Sigmoid colon (tissue), 7 donors: ENCODE data around the gene DIP2B. TPM values are rescaled to one million over a fixed set of nuclear protein-coding genes. Genes with fewer than 3 reads are reported as not detected.
"Not testable (repeated sequence)": the region's sequence is repeated elsewhere in the genome, so short reads cannot be mapped to it uniquely, and the experiment has no call there.

Experiments
- DNase-seq: peaks from one replicate; pipeline ENCODE4 v3.0.0-alpha.2; 2019
- H3K27ac ChIP-seq, 4 donors: fragments of 200-600 bp; sonication (generic); one replicate each; pipeline ENCODE4 v1.5.1; 2016 to 2019; ENCODE audit warnings: mild to moderate bottlenecking in 1 of 4
- H3K27me3 ChIP-seq, 3 donors: fragments of 200-600 bp; sonication (generic); one replicate each; pipeline ENCODE4 v1.5.1; 2019; ENCODE audit warnings: mild to moderate bottlenecking in 1 of 3
- H3K36me3 ChIP-seq, 4 donors: fragments of 200-600 bp; sonication (generic); one replicate each; pipeline ENCODE4 v1.5.1; 2016 to 2019
- H3K4me1 ChIP-seq, 4 donors: fragments of 200-600 bp; sonication (generic); one replicate each; pipeline ENCODE4 v1.5.1; 2017 to 2019
- H3K4me3 ChIP-seq, 4 donors: fragments of 200-600 bp; sonication (generic); one replicate each; pipeline ENCODE4 v1.5.1; 2017 to 2019; ENCODE audit warnings: mild to moderate bottlenecking in 2 of 4, moderate library complexity in 1 of 4
- H3K9me3 ChIP-seq, 4 donors: fragments of 200-600 bp in 3 of 4; sonication (generic) in 3 of 4; one replicate each; pipeline versions ENCODE4 v1.5.1 to v1.6.1; 2013 to 2019
- CTCF ChIP-seq, 4 experiments: fragments of 450-650 bp in 3 of 4; fragments of 200-600 bp in 1 of 4; IDR thresholded peaks; one replicate each; pipeline ENCODE4 v1.5.1; 2016 to 2019; ENCODE audit warnings: antibody characterized with exemption in 4 of 4, mild to moderate bottlenecking in 3 of 4, moderate library complexity in 2 of 4
- EP300 ChIP-seq, 4 donors: sonication (generic); formaldehyde crosslinking; IDR thresholded peaks; one replicate each; pipeline ENCODE4 v1.6.1; 2017; ENCODE audit warnings: antibody characterized with exemption in 4 of 4
- POLR2A ChIP-seq, 2 donors: fragments of 450-650 bp; IDR thresholded peaks; one replicate each; pipeline ENCODE4 v1.6.1; 2016; ENCODE audit warnings: antibody characterized with exemption in 2 of 2, mild to moderate bottlenecking in 2 of 2, moderate library complexity in 2 of 2
- POLR2AphosphoS5 ChIP-seq, 4 donors: sonication (generic); formaldehyde crosslinking; IDR thresholded peaks; one replicate each; pipeline ENCODE4 v1.6.1; 2017; ENCODE audit warnings: antibody characterized with exemption in 4 of 4
- WGBS, 2 donors: extraction: QIAGEN DNeasy Blood & Tissue Kit; methylation state at CpG; one replicate each; pipeline ENCODE4 v1.1.7; 2013; 5-methylcytosine and 5-hydroxymethylcytosine counted together
- intact Hi-C: fragments of 100-400 bp; cut with DNase I; formaldehyde crosslinking; loops from one replicate; pipeline ENCODE4 v1.15.1; 2023
- polyA plus RNA-seq, 3 donors: library from polyadenylated mRNA; stranded (reverse); fragments of 200-250 nt; gene quantifications; one replicate each; pipeline ENCODE4 v1.2.3, GENCODE V29; 2013
- total RNA-seq, 4 donors: library from RNA; depleted of rRNA; stranded (reverse); fragments of >200 nt; gene quantifications; one replicate each; pipeline ENCODE4 v1.1.0, GENCODE V29; 2016
- donor health status: healthy with polysubstance abuse.
- donor health status: Bipolar disorder and iron deficiency.
- donor health status: healthy.

DIP2B gene
- total and polyA plus RNA-seq, 7 donors, result 7.2 to 28.0 (median 16.4) TPM

GRCh38 chr12:50551866-50552265 lies 47.1 kb downstream of the DIP2B start:
- TF ChIP-seq EP300 (IDR thresholded peaks at IDR 0.05) (no peak), CTCF (IDR thresholded peaks at IDR 0.05) (no peak), POLR2AphosphoS5 (IDR thresholded peaks at IDR 0.05) (no peak), POLR2A (IDR thresholded peaks at IDR 0.05) (no peak)
- no peak overlapping the region for H3K27ac ChIP-seq
- no peaks in the 10 kb centered on the region for H3K36me3 ChIP-seq
- H3K9me3 ChIP-seq, result no peaks in the 10 kb centered on the region
- no peaks in the 10 kb centered on the region for H3K27me3 ChIP-seq
- WGBS, 2 donors, result 89 to 95% methylated on average over 2 of the region's 2 CpGs
- DNase-seq, result no peak
- intact Hi-C loops, result no loop called here
- H3K4me3 ChIP-seq, result no peak overlapping the region
- H3K4me1 ChIP-seq, result peaks cover 0 to 18% (median 9%) of the 10 kb centered on the region in 4 donors

GRCh38 chr12:50554651-50555050 lies 49.9 kb downstream of the DIP2B start:
- TF ChIP-seq CTCF (IDR thresholded peaks at IDR 0.05) (no peak), EP300 (IDR thresholded peaks at IDR 0.05) (no peak), POLR2A (IDR thresholded peaks at IDR 0.05) (no peak), POLR2AphosphoS5 (IDR thresholded peaks at IDR 0.05) (no peak)
- Histone ChIP-seq H3K4me1 (peaks cover 0 to 14% (median 8%) of the 10 kb centered on the region in 4 donors), H3K27me3 (no peaks in the 10 kb centered on the region), H3K27ac (no peak overlapping the region), H3K4me3 (no peak overlapping the region), H3K36me3 (no peaks in the 10 kb centered on the region), H3K9me3 (no peaks in the 10 kb centered on the region)
- no peak for DNase-seq
- intact Hi-C loops, result no loop called here
- 97% methylated on average over 13 of the region's 13 CpGs for WGBS, 2 donors

GRCh38 chr12:50555471-50555885 lies 50.7 kb downstream of the DIP2B start:
- 83 to 87% methylated on average over 4 of the region's 4 CpGs for WGBS, 2 donors
- intact Hi-C loops, result no loop called here

GRCh38 chr12:50556273-50556672 lies 51.5 kb downstream of the DIP2B start:
- no peaks in the 10 kb centered on the region for H3K9me3 ChIP-seq
- no peak overlapping the region for H3K27ac ChIP-seq
- WGBS, 2 donors, result 86 to 92% methylated on average over 11 of the region's 11 CpGs
- intact Hi-C loops, result no loop called here
- H3K36me3 ChIP-seq, result no peaks in the 10 kb centered on the region
- no peak overlapping the region for H3K4me3 ChIP-seq
- no peaks in the 10 kb centered on the region for H3K4me1 ChIP-seq
- TF ChIP-seq CTCF (IDR thresholded peaks at IDR 0.05) (no peak), EP300 (IDR thresholded peaks at IDR 0.05) (no peak), POLR2AphosphoS5 (IDR thresholded peaks at IDR 0.05) (no peak), POLR2A (IDR thresholded peaks at IDR 0.05) (no peak)
- DNase-seq, result no peak
- H3K27me3 ChIP-seq, result no peaks in the 10 kb centered on the region

More at GRCh38 chr12:50555471-50555885, 50.7 kb downstream of the DIP2B start:
- Histone ChIP-seq H3K27ac (no peak overlapping the region), H3K4me1 (peaks cover 0 to 7% (median 5%) of the 10 kb centered on the region in 4 donors), H3K4me3 (no peak overlapping the region), H3K27me3 (no peaks in the 10 kb centered on the region), H3K36me3 (no peaks in the 10 kb centered on the region), H3K9me3 (no peaks in the 10 kb centered on the region)
- TF ChIP-seq POLR2A (IDR thresholded peaks at IDR 0.05), result no peak
- no peak for TF ChIP-seq POLR2AphosphoS5 (IDR thresholded peaks at IDR 0.05)
- TF ChIP-seq EP300 (IDR thresholded peaks at IDR 0.05), result no peak
- TF ChIP-seq CTCF (IDR thresholded peaks at IDR 0.05), result no peak
- DNase-seq, result no peak

GRCh38 chr12:50556796-50557195 lies 52.0 kb downstream of the DIP2B start:
- H3K27ac ChIP-seq, H3K9me3 ChIP-seq, H3K36me3 ChIP-seq, DNase-seq, H3K27me3 ChIP-seq, intact Hi-C loops, H3K4me1 ChIP-seq, H3K4me3 ChIP-seq: not testable (repeated sequence)
- 84 to 92% methylated on average over 7 of the region's 7 CpGs for WGBS, 2 donors
